ENCODE results near the gene PODNL1.
"Not testable (repeated sequence)": the region's sequence is repeated elsewhere in the genome, so short reads cannot be mapped to it uniquely, and the experiment has no call there.

Gene PODNL1

GRCh38 chr19:13972368-13973155 is 34.3 kb upstream of the PODNL1 start:
- DNase-seq: no peak

DNA sequence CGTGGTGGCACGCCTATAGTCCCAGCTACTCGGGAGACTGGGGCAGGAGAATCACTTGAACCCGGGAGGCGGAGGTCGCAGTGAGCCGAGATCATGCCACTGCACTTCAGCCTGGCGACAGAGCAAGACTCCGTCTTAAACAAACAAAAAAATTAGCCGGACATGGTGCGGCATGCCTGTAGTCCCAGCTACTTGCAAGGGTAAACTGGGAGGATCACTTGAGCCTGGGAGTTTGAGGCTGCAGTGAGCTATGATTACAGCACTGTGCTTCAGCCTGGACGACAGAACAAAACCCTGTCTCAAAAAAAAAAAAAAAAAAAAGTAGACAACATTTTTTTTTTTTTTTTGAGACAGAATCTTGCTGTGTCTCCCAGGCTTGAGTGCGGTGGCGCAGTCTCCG is 33.7 kb upstream of the PODNL1 start:
- not testable (repeated sequence) for DNase-seq

DNA sequence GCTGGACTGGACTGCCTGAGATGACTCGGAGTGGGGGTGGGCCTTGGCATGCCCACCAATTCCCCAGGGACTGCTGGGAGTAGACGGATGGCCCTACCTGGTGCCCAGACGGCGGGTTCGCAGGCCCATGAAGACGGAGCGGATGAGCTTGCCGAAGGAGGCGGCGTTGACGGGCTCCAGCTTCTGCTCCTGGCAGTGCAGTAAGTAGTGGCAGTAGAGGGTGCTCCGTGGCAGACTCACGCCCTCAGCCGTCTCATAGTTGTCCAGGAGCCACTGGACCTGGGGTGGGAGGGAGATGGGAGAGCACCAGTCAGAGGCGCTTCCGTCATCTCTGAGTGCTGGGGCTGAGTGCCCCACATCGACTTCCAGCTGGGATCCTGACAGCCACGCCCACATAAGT is 31.7 kb upstream of the PODNL1 start:
- DNase-seq: no peak

- no peak for DNase-seq
These were observed 30.8 kb upstream of the PODNL1 start for GRCh38 chr19:13968999-13969398.

DNA sequence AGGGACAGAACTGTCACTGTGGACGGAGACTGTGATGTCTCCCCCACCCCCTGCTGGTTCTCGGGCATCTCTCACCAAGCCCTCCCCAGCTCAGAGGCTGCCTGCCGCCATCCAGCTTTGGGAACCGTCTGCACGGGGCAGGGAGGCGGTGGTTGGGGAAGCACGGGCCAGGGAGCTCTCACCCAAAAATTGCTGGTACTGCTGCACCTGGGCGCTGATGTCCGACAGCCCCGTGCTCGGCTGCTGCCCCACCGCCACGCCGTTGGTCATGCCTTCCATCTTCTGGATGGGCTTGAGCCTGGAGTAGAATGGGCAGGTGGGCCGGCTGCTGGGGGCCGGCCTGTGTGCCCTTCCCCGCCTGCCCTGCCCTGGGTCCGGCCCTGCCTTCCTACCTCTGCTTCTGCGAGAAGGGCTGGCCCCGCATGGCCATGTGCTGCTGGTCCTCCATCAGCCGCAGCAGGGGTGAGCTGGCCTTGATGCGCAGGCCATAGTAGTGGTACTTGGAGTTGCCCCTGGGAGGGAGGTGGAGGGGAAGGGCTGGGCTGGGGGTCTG is 30.2 kb upstream of the PODNL1 start:
- DNase-seq: no peak

- not testable (repeated sequence) for DNase-seq
These were observed 29.0 kb upstream of the PODNL1 start for GRCh38 chr19:13967206-13967605.

DNA sequence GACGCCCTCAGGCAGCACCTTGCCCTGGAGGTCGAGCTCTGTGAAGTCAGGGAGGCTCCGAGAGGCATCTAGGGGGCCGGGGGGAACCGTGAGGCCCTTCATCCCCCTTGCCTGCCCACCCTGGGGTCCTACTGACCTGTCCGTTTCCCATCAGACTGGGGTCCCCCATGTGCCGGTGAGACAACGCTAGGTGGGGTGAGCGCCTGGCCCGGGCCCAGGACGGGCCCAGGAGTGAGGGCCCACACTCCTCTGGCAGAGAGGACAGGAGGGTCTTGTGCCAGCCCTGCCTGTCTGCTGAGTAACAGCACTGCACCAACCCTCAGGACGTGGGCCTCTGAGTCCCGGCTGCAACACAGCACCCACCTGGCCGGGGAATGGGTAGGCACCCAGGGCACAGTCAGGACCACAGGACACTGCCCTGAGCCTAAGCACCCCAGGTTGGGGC is 28.5 kb upstream of the PODNL1 start:
- no peak for DNase-seq

DNA sequence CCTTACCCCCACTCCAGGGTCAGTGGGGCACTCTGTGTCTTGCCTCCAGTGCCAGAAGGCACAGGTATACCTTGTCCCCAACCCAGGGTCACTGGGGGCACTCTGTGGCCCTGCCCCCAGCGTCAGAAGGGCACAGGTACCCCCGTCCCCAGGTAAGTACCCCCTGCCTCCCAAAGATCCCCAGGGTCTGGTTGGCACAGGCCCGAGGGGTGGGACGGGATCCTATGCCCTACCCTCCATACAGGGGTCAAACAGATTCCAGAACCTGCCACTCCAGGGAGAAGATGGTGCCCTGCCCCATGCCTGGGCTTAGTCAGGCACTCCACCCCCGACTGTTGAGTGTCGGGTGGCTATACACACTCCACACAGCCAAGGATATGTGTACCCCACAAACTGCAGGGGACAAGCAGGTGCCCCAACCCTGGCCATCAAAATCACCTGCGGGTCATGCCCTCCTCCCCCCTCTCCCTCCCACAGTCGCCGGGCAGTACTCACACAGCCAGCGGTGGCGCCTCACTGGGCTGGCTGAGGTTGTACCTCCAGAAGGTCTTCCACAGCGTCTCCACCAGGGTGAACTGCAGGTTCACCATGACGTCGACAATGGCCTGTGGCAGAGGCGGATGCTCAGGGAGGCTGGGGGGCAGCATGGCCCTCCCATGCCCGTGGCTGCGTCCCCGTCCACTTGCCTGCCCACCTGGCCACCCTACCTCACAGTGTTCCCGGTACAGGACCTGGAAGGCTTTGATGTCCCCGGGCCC is 27.9 kb upstream of the PODNL1 start:
- no peak for DNase-seq

DNA sequence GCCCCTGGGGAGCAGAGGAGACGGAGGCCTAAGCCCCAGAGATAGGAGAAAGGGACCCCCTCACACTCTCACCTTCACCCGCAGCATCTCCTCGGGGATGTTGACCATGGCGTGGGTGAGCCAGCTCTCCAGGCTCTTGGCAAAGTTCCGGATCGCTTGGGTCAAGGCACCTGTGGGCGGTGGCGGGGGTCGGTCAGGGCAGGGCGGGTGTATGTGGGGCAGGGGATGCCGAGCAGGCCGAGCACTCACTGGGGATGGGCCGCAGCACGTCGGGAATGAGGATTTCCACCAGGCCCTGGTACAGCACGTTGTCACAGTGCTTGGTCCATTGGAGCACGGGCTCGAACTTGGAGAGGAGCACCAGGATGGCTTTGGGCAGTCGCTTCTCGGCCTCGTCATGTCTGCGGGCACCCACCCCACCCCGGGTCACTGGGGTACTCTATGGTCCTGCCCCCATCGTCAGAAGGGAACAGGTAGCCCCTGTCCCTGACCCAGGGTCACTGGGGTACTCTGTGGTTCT is 27.2 kb upstream of the PODNL1 start:
- no peak for DNase-seq

GRCh38 chr19:13964776-13965175 is 26.6 kb upstream of the PODNL1 start:
- DNase-seq: no peak

DNA sequence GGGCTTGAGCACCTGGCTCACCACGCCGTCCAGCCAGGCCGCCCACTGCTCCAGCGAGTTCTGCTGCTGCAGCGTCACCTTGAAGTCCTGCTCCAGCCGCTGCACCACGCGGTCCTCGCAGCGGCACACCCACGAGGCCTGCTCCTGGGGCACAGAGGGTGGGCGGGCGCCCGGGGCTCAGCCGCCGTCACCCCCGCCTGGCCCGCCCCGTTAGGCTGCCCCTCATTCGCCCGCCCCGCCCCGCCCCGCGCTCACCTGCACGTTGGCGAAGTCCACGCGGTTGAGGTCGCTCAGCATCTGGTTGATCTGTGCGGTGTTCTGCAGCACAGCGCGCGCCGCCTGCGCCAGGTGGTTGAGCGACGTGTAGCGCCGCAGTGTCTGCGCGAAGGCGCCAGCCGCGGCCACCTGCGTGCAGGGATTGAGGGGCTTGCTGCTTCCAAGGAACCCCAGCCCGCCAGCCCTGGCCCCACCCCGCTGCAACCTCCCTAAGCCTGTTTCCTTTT is 25.4 kb upstream of the PODNL1 start:
- DNase-seq: no peak

GRCh38 chr19:13962699-13963602 is 24.7 kb upstream of the PODNL1 start:
- no peak for DNase-seq

DNA sequence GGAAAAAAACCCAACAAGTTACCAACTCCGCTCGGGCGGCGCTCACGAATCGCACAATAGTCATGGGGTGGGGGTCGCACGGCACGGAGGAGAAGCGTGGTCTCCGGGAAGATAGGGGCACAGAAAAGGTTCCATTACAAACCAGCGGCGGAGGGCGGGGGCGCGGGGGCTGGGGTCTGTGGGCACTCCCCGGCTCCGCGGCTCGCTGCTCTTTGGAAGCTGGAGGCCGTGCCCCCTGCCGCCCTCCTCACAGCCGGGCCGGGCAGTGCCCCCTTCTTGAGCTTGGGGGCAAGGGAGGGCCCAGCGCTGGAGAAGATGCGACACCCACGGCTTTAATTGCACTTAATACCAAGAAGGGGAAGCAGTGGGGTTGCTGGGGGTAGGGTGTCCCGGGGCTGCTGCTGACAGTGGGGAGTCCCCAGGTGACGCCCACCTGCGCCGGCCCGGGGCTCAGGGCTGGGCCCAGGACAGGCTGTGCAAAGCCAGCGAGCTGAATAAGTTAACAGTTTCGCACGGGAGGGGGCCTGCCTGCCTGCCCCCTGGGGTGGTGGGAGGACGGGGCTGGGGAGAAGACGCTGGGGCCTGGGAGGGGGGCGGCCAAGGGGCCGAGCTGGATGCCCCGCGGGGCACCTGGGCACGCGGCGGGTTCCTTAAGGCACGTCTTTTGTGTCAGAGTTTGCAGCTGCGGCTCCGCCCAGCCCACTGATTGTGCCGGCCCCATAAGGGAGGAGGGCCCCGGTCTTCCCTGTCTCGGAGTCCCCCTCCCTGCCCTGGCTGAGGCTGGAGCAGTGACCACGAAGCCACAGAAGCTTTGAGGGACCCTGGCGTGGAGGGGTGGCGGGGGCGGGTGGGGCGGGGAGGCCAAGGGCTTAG is 23.8 kb upstream of the PODNL1 start:
- no peak for DNase-seq

DNA sequence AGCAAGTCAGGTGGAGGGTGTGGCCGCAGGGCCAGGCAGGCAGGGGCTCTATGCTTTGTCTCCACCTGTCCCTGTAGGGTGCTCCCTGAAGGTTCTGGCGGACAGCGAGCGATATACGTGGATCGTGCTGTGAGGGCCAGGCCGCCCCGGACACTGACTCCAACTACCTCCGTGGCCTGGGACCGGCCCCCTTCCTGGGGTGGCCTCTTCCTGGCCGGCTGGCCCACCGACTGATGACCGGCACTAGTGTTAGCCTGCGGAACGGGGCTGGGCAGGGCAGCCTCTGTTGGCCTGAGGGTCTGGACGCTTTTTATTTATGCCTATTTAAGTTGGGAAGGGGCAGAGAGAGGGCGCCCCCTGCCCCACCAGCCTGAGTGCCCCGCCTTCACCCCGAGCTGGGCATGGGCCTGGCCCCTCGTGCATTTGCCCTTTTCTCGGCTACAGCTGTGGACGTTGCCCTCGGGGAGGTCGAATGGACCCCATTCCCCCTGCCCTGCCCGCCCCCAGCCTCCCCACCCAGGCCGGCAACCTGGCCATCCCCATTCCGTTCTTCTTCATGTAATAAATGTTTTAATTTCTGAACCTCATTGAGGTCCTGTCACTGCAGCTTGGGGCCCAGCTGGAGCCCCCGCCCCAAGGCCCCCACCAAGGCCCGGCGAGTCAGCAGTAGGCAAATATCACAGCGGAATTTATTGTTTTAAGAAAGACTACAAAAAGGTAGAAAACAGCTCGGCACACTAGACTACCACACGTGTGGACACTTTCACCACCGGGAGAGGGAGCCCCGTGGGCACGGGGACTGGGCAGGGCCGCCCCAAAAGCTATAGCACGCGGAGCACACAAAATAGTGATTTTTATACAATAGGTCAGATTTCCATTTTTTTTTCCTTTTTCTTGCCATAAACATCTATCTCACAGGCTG is 22.9 kb upstream of the PODNL1 start:
- no peak for DNase-seq

DNA sequence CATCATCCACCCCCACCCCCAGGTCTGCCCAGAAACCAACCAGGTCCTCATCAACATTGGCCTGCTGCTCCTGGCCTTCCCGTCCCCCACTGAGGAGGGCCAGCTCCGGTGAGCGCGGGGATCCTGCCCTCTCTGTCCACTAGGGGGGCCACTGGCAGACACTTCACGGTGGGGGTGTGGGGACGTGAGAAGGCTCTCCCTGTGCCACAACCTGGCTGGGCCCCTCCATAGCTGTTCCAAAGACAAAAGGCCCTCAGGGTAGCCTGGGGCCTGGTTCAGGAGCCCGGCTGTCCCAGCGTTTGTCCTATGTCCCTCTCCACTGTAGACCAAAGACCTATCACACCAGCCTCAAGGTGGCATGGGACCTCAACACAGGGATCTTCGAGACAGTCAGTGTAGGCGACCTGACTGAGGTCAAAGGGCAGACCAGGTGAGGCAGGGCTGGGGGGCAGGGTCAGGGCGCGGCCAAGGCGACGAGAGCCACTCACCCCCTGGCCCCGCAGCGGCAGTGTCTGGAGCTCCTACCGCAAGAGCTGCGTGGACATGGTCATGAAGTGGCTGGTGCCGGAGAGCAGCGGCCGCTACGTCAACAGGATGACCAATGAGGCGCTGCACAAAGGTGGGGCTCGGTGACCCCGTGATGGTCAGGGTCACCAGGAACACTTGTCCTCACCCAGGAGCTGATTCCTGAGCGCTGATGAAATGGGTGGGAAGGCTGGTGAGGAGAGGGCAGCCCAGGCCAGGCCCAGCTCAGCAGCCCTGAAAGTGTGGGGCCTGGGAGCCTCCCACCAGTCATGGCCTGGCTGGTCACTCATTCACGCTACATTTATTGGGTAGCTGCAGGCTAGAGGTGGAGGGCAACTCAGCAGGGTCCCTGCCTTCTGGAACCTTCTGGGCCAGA is 22.0 kb upstream of the PODNL1 start:
- no peak for DNase-seq

DNA sequence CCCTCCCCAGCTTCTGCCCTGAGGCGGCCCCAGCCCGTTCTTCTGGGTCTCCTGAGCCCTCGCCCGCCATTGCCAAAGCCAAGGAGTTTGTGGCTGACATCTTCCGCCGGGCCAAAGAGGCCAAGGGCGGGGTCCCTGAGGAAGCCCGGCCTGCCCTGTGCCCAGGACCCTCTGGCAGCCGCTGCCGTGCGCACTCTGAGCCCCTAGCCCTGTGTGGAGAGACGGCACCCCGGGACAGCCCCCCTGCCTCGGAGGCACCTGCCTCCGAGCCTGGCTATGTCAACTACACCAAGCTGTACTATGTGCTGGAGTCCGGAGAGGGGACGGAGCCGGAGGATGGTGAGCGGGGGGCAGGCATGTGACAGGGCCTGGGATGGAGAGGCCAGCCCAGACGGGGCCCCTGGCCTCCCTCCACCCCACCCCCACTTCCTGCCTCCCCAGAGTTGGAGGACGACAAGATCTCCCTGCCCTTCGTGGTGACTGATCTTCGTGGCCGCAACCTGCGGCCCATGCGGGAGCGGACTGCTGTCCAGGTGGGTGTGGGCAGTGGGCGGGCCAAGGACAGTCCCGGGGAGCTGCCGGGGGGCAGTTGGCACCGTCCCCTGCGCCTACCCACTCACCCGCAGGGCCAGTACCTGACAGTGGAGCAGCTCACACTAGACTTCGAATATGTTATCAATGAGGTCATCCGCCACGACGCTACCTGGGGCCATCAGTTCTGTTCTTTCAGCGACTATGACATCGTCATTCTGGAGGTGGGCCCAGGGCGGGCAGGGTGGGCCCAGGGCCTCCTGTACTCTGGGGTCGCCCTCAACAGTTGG is 21.1 kb upstream of the PODNL1 start:
- DNase-seq: no peak

GRCh38 chr19:13958043-13958442 is 19.8 kb upstream of the PODNL1 start:
- DNase-seq: no peak

GRCh38 chr19:13957051-13957450 is 18.8 kb upstream of the PODNL1 start:
- no peak for DNase-seq

Measured in SIG-M5 (cell line).